GM19099 (cell line): Measurements from ENCODE around the gene PTPRD.

ENCODE experiments used
- POLR2A ChIP-seq: IDR thresholded peaks from 3 replicates; pipeline ENCODE4 v1.6.1; 2011; ENCODE audit warnings: low read depth; ENCODE audit not compliant: insufficient read length; ENCODE audit errors: extremely low read depth

The PTPRD gene

DNA sequence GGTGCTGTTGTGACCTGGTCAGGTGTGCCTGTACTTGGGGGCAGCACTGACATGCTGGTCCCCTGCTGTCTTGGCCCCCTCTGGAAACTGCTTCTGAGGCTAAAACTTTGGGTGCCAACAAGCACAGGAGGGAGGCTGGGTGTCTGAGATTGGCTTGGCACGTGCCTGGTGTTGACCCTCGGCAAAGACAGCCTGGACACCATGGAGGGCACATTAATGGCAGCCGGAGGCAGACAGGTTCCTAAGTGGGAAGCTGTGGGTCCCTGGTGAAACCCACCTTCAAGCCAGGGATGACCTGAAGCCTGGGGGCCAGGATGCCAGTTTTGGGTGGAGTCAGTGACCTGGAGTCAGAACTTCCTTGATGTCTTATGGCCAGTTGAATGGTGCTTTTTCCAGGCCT is 894.1 kb downstream of the PTPRD start:
- TF ChIP-seq POLR2A: no peak

DNA sequence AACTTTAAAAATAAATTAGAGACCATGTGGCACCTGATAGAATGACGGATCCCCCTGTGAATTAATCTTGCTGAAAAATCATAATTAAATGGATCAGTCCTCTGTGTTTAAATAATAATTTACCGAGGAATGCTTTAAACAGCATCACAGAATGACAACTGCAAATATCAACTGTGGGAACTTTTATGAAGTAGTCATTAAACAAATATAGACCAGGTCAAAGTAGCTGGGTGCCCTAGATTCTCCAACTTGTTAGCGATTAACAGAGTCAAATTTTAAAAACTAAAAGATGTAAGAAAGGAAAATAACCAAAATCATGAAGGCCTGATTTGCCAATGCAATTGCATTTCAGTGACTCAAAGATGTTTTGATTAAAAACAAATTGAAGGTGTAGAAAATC is 933.4 kb downstream of the PTPRD start:
- TF ChIP-seq POLR2A: no peak

DNA sequence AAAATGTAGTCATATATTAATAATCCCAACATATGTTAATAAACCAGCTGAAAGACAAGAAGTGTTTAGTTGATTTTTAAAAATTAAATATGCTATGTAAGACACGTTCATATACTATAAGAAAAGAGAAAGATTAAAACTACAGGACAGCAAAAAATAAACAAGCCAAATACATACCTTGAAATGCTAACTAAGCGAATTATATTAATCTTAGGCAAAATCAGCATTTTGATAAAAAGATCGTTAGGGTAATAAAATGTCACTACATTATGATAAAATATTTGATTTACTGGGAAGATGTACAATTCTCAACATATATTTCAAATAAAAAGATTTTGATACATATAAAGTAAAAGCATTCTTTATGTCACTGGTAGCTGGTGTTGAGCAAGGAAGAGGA is 938.3 kb downstream of the PTPRD start:
- TF ChIP-seq POLR2A: no peak

DNA sequence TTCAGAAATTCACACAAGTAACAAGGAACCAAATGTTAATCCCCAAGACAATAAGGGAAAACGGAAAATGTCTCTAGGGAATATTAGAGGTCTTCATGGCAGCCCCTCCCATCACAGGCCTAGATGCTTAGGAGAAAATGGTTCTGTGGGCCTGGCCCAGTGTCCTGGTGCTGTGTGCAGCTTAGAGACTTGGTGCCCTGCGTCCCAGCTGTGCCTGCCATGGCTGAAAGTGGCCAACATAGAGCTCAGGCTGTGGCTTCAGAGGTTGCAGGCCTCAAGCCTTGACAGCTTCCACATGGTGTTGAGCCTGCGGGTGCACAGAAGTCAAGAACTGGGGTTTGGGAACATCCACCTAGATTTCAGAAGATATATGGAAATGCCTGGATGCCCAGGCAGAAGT is 942.3 kb downstream of the PTPRD start:
- TF ChIP-seq POLR2A: no peak

DNA sequence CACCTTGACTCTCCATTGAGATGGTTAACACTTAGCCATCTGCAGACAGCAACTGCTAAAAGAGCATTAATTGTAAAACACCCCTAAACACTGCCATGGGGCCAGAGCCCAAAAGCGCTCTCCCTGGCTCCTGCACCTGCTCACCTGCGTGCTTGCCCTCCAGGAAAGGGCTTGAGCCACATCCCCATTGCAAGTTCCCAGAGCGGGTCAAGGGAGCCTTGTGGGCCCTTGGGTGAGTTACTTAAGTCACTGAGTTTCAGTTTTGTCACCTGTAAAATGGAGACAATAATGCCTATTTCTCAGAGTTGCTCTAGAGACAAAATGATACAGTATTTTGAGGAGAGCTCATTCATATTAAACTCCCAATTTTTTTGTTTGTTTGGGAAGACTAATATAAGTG is 967.8 kb downstream of the PTPRD start:
- no peak for TF ChIP-seq POLR2A

DNA sequence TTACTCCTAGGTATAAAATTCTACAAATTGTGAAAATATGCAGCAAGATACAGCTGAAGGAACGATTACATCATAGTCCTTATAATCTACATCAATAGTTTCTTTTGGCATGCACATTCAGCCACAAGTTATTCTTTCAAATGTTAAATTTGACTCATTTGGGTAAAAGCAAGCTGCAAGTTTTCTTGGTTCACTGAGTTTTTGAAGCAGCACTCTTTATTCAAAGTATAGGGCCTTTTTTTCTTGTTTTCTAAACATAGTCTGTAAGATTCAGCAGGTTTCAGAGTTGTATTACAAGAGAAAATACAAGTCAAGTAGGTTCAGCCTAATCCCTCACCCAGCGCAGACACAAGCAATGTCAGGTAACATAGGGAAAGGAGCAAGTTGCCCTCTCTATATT is 981.5 kb downstream of the PTPRD start:
- no peak for TF ChIP-seq POLR2A

DNA sequence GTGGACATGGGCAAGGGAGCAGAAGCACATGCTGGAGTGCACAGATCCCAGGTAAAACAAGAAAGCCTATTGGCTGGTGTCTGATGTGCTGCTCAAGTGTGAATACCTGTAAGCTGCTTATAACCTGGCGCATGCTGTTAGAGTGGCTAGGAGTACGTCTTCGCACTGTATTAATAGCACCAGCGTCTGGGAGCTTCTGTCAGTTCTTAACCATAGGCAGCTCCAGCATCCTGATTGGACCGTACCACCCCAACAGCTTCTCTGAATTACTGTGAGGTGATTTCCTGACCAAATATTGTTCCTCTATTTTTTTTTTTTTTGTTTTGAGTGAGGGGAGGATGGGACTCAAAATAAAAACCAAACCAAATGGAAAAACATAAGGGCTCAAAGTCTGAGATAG is 987.6 kb downstream of the PTPRD start:
- TF ChIP-seq POLR2A: no peak

DNA sequence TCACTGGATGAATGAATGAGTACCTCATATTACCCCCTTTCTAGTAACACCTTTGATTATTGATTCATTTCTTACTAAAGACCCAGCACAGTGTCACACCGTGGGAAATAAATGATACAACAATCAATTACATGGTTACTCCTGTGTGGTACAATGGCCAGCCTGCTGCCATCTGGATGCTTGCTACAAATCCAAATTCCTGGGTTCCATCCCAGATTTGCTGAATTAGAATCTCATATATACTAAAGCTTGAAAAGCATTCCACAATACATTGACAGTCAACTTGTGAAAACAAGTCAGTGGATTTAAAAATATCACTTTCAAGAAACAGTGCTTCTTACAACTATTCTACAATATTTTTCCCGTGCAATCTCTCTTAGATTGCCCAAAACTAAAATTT is 989.3 kb downstream of the PTPRD start:
- TF ChIP-seq POLR2A: no peak

DNA sequence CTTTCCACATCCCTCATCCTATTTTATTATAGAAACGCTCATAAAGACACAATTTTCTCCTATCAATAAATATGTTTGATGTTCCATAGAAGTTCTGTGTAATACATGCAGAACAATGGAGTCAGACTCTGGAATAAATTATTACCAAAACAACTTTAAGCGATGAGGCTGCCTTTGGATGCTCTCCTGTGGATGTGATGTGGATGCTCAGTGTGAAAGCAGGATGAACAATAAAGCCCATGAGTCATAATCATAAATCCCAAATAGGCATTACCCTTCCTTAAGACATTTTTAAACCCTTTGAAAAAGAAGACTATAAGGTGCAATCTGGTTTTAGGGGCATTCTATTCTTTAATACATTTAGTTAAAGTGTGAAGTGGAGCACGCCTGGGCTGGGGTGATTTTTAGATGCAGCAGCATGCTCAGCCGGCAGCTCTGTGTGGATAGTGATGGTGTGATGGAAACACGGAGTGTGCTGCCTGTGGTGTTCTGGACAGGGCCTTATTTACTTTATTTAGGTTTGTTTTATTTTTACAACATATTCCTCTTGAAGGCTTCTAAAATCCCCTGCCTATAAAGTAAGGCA is 991.4 kb downstream of the PTPRD start:
- no peak for TF ChIP-seq POLR2A

DNA sequence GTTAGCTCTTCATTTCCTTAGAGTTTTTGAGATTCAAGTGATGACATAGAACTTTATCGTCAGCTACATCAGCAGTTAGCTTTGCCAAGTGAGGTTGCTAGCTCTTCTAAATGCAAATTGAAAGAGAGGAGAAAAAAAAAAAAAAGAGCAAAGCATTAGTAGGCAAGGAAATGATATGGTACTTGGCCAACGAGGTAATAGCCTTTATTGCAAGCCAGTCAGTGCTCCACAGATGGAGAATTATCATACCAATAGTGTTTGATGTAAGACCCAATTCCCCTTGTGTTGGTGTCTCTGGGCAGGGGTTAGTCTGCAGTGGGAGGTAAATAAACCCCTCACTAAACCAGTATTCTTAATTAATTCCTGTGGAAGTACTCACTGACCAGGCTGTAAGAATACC is 992.1 kb downstream of the PTPRD start:
- no peak for TF ChIP-seq POLR2A

DNA sequence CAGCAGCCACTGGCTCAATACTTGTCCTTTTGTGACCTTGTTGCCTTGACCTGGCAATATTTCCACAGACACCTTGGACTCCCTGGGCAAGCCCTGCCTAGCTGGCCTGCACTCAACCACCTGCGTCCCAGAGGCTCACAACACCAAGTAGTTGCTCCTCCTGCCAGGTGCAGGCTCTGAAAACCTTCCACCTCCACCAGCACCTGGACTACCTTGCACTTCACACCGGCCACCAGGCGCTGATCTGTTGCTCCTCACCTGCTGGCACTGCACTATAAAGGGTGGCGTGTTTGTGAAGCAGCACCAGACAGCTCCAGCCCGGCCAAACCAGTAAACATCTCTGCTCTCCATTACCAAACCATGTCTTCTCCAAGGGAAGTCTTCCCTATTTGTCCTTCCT is 997.7 kb downstream of the PTPRD start:
- TF ChIP-seq POLR2A: no peak

DNA sequence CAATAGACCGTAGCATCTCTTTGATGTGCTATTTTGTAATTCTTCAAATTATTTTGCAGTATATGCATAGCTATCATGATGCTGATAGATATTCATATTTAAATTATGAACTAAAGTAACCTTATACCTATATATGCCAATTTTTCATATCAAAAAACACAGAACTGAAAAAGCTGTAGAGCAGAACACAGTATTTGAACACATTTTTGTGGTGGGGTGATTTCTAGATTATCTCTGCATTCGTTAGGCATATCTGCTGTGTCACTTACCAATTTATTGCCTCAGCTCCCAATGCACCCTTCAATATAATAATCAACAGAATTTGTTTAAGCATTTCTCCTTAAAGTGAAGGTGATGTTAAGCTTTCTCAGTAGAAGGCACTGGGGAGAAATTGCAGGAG is 998.2 kb downstream of the PTPRD start:
- no peak for TF ChIP-seq POLR2A

DNA sequence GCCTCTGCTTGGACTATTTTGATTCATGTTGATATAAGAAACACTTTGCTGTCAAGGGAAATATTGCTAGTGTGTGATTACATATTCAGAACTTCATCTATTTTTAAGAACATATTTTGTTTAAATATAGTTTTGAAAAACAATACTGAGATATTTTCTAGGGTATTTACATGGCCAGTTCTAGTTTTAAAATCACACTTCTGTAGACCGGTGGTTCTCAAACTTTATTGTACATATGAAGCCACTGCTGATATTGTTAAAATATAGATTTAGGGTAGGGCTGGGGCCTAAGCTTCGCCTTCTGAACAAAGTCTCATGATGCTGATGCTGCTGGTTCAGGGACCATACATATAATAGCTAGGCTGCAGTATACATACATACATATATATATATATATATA is 1000.0 kb downstream of the PTPRD start:
- no peak for TF ChIP-seq POLR2A

DNA sequence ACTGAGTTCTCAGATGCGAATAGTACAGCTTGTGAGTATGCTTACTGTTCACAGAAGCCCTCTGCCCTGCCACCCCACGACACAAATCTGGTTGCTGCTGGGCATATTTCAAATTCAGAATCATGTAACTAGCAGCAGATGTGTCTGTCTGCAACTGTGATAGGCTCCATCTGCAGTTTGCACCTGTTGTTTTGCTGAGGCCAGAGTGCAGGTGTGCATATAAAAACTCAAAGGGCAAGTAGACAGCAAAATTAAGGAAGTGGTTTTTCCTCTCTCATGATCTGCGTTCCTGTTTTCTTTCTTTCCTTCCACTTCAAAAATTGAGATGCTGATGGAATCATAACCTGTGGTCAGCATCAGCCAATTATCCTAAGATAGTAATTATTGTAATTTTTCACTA is 1000.5 kb downstream of the PTPRD start:
- TF ChIP-seq POLR2A: no peak

DNA sequence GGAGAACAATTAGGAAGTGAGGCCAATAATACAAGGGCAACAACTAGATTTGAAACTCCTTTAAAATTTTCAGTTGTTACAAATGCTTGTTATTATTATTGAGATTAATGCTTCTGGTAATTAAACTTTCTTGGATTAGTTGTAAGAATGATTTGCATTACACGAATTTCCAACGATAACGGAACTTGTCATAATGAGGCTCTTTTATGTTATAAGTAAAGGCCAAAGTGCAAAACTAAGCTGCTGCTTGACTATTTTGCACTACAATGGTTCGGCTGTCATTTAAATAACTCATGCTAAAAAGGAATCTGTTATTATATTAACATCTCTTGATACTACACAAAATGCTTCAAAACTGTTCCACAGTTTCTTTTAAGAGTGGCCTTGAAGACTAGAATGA is 1007.1 kb downstream of the PTPRD start:
- no peak for TF ChIP-seq POLR2A

DNA sequence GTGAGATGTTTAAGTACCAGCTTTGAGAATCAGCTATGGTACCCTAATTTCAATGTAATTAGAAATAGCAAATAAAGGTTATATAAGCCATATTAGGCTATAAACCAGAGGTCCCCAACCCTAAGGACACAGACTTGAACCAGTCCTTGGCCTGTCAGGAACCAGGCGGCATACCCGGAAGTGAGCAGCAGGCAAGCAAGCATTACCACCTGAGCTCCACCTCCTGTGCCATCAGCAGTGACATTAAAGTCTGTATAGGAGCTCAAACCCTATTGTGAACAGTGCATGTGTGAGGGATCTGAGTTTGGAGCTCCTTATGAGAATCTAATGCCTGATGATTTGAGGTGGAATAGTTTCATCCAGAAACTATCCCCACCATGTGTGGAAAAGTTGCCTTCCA is 1009.5 kb downstream of the PTPRD start:
- TF ChIP-seq POLR2A: no peak

DNA sequence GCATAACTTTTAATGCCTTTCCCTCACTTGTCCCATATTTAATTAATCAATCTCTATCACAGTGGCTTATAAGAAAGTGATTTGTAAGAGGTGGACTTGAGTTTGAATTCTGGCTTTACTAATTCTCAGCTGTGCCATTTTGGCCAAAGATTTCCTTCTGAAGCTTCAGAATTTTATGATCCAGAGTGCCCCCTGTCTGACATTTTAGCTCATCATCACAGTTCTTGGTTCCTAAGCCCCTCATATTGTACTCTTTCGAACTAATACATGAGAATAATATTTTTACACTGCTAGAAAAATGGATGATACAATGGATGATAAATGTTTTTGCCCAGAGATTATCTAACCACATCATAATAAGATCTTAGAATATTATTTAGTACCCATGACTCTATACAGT is 1014.1 kb downstream of the PTPRD start:
- no peak for TF ChIP-seq POLR2A

DNA sequence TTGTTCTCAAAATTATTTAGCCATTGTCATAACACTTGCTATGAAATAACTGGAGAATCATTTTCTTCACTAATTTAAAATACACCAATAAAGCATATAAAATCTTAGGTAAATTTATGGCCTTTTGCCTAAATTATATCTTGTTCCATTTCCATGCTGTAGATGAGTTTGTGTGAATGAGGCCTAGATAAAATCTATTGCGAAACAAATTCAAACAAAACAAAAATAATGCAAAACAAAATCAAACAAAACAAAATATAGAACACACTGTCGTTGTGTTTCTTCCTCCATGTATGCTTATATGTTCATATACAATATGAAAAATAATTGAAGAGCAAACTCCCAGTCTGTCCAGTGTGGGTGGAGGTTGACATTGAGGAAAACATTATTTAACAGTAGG is 1020.7 kb downstream of the PTPRD start:
- TF ChIP-seq POLR2A: no peak

DNA sequence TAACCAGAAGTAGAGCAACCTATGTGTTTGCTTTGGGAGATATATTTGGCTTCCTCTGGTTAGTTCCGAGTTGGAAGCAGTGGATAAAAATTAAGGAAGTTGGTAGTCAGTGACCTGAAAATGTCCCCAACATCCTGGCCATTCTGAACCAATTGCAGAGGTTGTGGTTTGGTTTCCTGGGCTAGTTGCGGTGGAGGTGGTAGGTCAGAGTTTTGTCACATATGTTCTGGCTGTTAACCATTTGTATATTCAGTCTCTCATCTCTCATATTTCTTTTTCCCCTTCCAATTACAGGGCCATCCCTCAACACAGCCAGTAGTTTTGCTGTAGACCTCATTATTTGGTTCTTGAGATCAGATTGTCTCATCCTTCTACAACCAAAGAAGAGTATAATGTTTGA is 1026.9 kb downstream of the PTPRD start:
- no peak for TF ChIP-seq POLR2A

DNA sequence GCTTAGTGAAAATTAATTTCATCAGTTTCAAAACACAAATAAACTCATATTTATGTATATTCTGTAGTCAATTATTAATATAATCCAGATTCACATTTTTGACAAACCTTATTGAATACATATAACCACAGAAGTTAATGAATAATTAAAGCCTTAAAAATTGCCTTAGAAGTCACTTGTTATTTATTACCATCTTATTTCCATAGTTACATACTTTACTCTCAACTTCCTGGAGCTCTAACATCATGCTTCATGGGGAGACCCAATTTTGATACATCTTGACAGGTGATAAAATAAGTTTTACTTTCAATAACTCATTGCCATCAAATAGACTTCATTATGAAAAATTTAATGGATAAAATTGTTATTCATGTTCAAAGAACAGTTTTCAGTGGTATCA is 1038.7 kb downstream of the PTPRD start:
- TF ChIP-seq POLR2A: no peak
